ENCODE data around the gene SEC23IP.

The SEC23IP gene

GRCh38 chr10:119947300-119947699, 54.8 kb downstream of the SEC23IP start:
- no peak for TF ChIP-seq CTCF (IDR thresholded peaks at IDR 0.05; ENCODE audit: borderline replicate concordance, control extremely low read depth, extremely low read depth, insufficient read depth, missing control alignments)
- no peak for DNase-seq (ENCODE audit: low spot score)
- in situ Hi-C loops (cut with MboI; ENCODE audit: low sequenced_read_pairs, unreplicated experiment) = no loop called here

DNA sequence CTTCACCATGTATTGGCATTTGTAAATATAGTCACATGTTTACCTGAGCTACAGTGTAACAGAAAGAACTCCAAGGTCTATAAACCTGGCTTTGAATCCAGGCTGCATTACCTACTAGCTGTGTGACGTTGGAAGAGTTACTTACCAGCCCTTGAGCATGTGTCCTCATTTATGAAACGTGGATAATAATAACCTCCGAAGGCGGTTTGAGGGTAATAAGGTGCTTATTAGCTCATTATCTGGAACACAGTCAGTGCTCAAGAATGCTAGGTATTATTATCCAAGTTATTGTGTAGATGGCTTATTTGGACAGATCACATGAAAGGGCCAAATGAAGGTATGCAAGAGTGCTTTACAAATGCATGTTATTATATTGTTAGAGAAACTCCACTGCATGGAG, 64.9 kb downstream of the SEC23IP start:
- no peak for DNase-seq (ENCODE audit: low spot score)
- in situ Hi-C loops (cut with MboI; ENCODE audit: low sequenced_read_pairs, unreplicated experiment) = no loop called here
- no peak for TF ChIP-seq CTCF (IDR thresholded peaks at IDR 0.05; ENCODE audit: borderline replicate concordance, control extremely low read depth, extremely low read depth, insufficient read depth, missing control alignments)

- in situ Hi-C loops (cut with MboI; ENCODE audit: low sequenced_read_pairs, unreplicated experiment) = no loop called here
- no peak for TF ChIP-seq CTCF (IDR thresholded peaks at IDR 0.05; ENCODE audit: borderline replicate concordance, control extremely low read depth, extremely low read depth, insufficient read depth, missing control alignments)
- no peak for DNase-seq (ENCODE audit: low spot score)
Observed at GRCh38 chr10:119962837-119963236, 70.3 kb downstream of the SEC23IP start.

DNA sequence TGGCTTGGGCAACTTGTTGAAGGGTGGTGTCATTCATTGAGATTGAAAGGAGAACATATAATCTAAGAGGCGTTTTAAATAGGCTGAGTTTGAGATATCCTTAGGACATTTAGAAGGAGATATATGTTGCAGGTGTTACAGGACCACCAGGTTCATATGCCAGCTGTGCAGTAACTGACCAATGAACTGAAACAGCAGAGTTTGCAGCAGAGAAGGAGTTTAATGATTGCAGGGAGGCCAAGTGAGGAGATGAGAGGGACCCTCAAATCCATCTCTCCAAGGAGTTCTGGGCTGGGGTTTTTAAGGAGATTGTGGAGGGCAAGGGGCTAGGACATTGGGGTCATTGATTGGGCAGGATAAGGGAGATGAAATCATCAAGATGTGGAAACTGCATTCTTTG, 74.5 kb downstream of the SEC23IP start:
- DNase-seq (ENCODE audit: low spot score) = no peak
- in situ Hi-C loops (cut with MboI; ENCODE audit: low sequenced_read_pairs, unreplicated experiment) = no loop called here
- no peak for TF ChIP-seq CTCF (IDR thresholded peaks at IDR 0.05; ENCODE audit: borderline replicate concordance, control extremely low read depth, extremely low read depth, insufficient read depth, missing control alignments)

DNA sequence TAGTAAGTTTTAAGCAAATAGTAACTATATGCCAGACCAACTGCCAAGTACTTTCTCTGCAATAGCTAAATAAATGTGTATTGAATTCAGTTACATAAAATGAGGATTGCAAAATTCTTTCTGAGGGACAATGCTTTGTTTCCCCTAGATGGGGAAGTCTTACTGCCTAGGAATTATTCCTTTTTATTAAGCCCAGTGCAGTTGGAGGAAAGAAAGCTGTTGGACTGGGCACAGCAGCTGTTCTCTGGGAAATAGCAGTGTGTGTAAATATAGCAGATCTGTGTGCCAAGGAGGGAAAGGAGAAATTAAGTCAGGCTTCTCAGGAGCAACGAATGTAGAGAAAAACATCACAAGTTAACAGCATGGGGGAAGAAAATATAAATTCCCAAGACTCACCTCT, 77.1 kb downstream of the SEC23IP start:
- TF ChIP-seq CTCF (IDR thresholded peaks at IDR 0.05; ENCODE audit: borderline replicate concordance, control extremely low read depth, extremely low read depth, insufficient read depth, missing control alignments) = no peak
- in situ Hi-C loops (cut with MboI; ENCODE audit: low sequenced_read_pairs, unreplicated experiment) = no loop called here
- DNase-seq (ENCODE audit: low spot score) = no peak

- in situ Hi-C loops (cut with MboI; ENCODE audit: low sequenced_read_pairs, unreplicated experiment) = no loop called here
- TF ChIP-seq CTCF (IDR thresholded peaks at IDR 0.05; ENCODE audit: borderline replicate concordance, control extremely low read depth, extremely low read depth, insufficient read depth, missing control alignments) = no peak
- no peak for DNase-seq (ENCODE audit: low spot score)
Observed at GRCh38 chr10:119970107-119970506, 77.6 kb downstream of the SEC23IP start.

DNA sequence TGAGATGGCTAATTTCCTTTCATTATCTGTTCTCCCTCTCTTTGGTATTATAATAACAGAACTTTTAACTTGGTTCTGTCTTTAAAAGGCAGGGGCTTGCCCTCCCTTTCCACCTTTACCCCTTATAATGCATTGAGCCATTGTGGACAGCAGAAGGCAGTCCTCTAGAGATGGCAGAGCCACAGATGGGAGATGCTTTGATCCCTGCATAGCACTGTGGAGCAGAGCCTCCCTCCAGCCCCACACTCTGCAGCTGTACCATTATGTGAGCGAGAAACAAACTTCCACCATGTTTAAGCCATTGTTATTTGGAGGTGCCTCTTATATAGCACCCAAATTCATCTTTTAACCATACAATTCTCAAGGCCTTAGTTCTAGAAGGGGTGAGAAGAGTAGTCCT, 78.4 kb downstream of the SEC23IP start:
- DNase-seq (ENCODE audit: low spot score) = no peak
- no peak for TF ChIP-seq CTCF (IDR thresholded peaks at IDR 0.05; ENCODE audit: borderline replicate concordance, control extremely low read depth, extremely low read depth, insufficient read depth, missing control alignments)
- in situ Hi-C loops (cut with MboI; ENCODE audit: low sequenced_read_pairs, unreplicated experiment) = no loop called here

Data from GM13976 (cell line).